HepG2 (cell line): ENCODE data around the gene DIP2C. TPM values are rescaled to one million over a fixed set of nuclear protein-coding genes. Genes with fewer than 3 reads are reported as not detected.

ENCODE experiments used
- MIER3 ChIP-seq: IDR thresholded peaks from 2 replicates; pipeline ENCODE4 v1.6.1; 2016; ENCODE audit warnings: missing compliant biosample characterization, borderline replicate concordance
- TAF1 ChIP-seq: sonication (generic); formaldehyde crosslinking; IDR thresholded peaks from 2 replicates; pipeline ENCODE4 v1.4.0; 2020; ENCODE audit warnings: missing genetic modification reagents
- ZNF101 ChIP-seq: sonication (generic); formaldehyde crosslinking; IDR thresholded peaks from 2 replicates; pipeline ENCODE4 v1.4.0; 2020; ENCODE audit warnings: mild to moderate bottlenecking, low read depth, missing genetic modification reagents, borderline replicate concordance
- polyA plus RNA-seq, 8 experiments: library from polyadenylated mRNA; depleted of rRNA in 3 of 8; stranded (reverse) in 7 of 8; unstranded in 1 of 8; fragments of >200 nt; fragmentation: Illumina TruSeq in 4 of 8; extraction: Trizol in 4 of 8; gene quantifications; 2 replicates each; pipeline versions ENCODE4 v1.2.1 to v1.2.3, GENCODE V29; 2011 to 2016; ENCODE audit warnings: low read depth in 4 of 8, missing spikeins in 1 of 8, mixed read lengths in 1 of 8; ENCODE audit not compliant: insufficient read depth in 1 of 8
- total RNA-seq, 5 experiments: library from RNA; depleted of rRNA; stranded (reverse); fragments of >200 nt; fragmentation: Illumina TruSeq; extraction: Trizol; gene quantifications; 2 replicates each; pipeline ENCODE4 v1.2.3, GENCODE V29; 2016; ENCODE audit warnings: low read depth in 1 of 5
- TF ChIP-seq, protein P1 (sequence below): sonication (generic); formaldehyde crosslinking; IDR thresholded peaks from 2 replicates; pipeline ENCODE4 v1.5.1; 2020; ENCODE audit warnings: mild to moderate bottlenecking, missing genetic modification reagents, moderate library complexity
- TF ChIP-seq, protein P2 (sequence below): sonication (generic); formaldehyde crosslinking; conservative IDR thresholded peaks from 2 replicates; pipeline ENCODE4 v1.8.1; 2023; ENCODE audit warnings: missing genetic modification reagents
- TF ChIP-seq, protein P3 (sequence below): sonication (generic); formaldehyde crosslinking; IDR thresholded peaks from 2 replicates; pipeline ENCODE4 v1.5.1; 2020; ENCODE audit warnings: mild to moderate bottlenecking, missing genetic modification reagents
- TF ChIP-seq, protein P4 (sequence below): sonication (generic); formaldehyde crosslinking; IDR thresholded peaks from 2 replicates; pipeline ENCODE4 v1.5.0; 2020; ENCODE audit warnings: missing genetic modification reagents, mild to moderate bottlenecking, borderline replicate concordance
- TF ChIP-seq, protein P5 (sequence below): sonication (generic); formaldehyde crosslinking; conservative IDR thresholded peaks from 2 replicates; pipeline ENCODE4 v1.4.0; 2020; ENCODE audit warnings: missing genetic modification reagents
- TF ChIP-seq, protein P6 (sequence below): sonication (generic); formaldehyde crosslinking; IDR thresholded peaks from 2 replicates; pipeline ENCODE4 v1.4.0; 2020; ENCODE audit warnings: mild to moderate bottlenecking, missing genetic modification reagents
- TF ChIP-seq, protein P7 (sequence below): IDR thresholded peaks from 2 replicates; pipeline ENCODE4 v1.6.1; 2016; ENCODE audit warnings: low read depth, missing genetic modification reagents, missing compliant biosample characterization

The DIP2C gene
- total and polyA plus RNA-seq, 2 of the 13 experiments (the other 11 are each of a cell fraction or from before 2014, with no cell fraction given), result 2.2 to 2.7 TPM

DNA sequence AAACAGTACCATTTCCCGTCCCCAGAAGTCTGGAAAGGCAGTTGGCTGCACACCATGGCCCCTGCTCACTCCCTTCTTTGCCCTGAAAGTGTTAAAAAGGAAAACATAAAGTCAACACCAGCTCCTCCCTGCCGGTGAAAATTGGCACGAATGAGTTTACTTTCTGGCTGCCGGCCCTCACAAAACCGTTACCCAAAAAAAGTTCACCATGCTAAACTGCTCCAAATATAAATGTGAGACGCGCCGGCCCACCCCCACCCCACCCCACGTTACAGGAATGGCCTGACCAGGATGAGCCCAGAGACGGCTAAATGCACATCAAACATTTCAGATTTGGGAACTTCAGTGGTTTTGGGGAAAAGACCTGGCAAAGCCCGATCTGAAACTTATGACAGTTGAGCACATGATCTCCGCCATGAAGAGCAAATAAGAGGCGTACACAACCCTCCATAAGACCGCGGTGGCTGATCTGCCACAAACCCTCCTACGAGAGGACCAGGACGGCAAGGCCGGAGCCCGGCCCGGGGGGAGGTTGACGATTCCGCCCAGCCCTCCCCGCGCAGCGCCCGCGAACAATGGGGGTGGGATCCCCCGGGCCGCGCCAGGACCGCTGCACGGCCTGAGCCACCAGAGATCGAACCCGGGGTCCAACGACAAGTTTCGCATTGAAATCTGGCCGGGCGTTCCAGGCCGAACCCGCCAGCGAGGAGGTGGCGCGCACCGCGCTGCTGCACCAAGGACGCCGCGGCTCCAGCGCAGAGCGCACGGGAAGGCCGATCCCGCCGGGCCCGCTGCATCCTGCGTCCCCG lies 952 bp downstream of the DIP2C start (continued):
- TF ChIP-seq, protein P1, sequence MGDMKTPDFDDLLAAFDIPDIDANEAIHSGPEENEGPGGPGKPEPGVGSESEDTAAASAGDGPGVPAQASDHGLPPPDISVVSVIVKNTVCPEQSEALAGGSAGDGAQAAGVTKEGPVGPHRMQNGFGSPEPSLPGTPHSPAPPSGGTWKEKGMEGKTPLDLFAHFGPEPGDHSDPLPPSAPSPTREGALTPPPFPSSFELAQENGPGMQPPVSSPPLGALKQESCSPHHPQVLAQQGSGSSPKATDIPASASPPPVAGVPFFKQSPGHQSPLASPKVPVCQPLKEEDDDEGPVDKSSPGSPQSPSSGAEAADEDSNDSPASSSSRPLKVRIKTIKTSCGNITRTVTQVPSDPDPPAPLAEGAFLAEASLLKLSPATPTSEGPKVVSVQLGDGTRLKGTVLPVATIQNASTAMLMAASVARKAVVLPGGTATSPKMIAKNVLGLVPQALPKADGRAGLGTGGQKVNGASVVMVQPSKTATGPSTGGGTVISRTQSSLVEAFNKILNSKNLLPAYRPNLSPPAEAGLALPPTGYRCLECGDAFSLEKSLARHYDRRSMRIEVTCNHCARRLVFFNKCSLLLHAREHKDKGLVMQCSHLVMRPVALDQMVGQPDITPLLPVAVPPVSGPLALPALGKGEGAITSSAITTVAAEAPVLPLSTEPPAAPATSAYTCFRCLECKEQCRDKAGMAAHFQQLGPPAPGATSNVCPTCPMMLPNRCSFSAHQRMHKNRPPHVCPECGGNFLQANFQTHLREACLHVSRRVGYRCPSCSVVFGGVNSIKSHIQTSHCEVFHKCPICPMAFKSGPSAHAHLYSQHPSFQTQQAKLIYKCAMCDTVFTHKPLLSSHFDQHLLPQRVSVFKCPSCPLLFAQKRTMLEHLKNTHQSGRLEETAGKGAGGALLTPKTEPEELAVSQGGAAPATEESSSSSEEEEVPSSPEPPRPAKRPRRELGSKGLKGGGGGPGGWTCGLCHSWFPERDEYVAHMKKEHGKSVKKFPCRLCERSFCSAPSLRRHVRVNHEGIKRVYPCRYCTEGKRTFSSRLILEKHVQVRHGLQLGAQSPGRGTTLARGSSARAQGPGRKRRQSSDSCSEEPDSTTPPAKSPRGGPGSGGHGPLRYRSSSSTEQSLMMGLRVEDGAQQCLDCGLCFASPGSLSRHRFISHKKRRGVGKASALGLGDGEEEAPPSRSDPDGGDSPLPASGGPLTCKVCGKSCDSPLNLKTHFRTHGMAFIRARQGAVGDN (CRISPR knock-in tag), result peak; percentile 77
- TF ChIP-seq MIER3 (CRISPR knock-in tag) (no peak), ZNF101 (CRISPR knock-in tag) (no peak), TAF1 (no peak)
- TF ChIP-seq, protein P2, sequence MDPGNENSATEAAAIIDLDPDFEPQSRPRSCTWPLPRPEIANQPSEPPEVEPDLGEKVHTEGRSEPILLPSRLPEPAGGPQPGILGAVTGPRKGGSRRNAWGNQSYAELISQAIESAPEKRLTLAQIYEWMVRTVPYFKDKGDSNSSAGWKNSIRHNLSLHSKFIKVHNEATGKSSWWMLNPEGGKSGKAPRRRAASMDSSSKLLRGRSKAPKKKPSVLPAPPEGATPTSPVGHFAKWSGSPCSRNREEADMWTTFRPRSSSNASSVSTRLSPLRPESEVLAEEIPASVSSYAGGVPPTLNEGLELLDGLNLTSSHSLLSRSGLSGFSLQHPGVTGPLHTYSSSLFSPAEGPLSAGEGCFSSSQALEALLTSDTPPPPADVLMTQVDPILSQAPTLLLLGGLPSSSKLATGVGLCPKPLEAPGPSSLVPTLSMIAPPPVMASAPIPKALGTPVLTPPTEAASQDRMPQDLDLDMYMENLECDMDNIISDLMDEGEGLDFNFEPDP (CRISPR knock-in tag), result no peak
- TF ChIP-seq, protein P3, sequence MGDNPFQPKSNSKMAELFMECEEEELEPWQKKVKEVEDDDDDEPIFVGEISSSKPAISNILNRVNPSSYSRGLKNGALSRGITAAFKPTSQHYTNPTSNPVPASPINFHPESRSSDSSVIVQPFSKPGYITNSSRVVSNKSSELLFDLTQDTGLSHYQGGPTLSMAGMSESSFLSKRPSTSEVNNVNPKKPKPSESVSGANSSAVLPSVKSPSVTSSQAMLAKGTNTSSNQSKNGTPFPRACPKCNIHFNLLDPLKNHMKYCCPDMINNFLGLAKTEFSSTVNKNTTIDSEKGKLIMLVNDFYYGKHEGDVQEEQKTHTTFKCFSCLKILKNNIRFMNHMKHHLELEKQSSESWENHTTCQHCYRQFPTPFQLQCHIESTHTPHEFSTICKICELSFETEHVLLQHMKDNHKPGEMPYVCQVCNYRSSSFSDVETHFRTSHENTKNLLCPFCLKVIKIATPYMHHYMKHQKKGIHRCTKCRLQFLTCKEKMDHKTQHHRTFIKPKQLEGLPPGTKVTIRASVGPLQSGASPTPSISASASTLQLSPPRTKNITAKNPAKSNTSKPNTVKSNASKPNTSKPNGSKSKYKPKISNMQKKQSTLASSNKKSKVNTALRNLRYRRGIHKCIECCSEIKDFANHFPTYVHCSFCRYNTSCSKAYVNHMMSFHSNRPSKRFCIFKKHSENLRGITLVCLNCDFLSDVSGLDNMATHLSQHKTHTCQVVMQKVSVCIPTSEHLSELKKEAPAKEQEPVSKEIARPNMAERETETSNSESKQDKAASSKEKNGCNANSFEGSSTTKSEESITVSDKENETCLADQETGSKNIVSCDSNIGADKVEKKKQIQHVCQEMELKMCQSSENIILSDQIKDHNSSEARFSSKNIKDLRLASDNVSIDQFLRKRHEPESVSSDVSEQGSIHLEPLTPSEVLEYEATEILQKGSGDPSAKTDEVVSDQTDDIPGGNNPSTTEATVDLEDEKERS (CRISPR knock-in tag), result no peak
- TF ChIP-seq, protein P4, sequence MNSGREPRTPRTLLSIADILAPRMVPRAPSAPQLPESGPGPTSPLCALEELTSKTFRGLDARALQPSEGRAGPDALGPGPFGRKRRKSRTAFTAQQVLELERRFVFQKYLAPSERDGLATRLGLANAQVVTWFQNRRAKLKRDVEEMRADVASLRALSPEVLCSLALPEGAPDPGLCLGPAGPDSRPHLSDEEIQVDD (CRISPR knock-in tag), result 0 out of 2 replicates have a peak, but pooled peaks have one; percentile 33
- TF ChIP-seq, protein P5, sequence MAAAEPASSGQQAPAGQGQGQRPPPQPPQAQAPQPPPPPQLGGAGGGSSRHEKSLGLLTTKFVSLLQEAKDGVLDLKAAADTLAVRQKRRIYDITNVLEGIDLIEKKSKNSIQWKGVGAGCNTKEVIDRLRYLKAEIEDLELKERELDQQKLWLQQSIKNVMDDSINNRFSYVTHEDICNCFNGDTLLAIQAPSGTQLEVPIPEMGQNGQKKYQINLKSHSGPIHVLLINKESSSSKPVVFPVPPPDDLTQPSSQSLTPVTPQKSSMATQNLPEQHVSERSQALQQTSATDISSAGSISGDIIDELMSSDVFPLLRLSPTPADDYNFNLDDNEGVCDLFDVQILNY, result no peak
- TF ChIP-seq, protein P6, sequence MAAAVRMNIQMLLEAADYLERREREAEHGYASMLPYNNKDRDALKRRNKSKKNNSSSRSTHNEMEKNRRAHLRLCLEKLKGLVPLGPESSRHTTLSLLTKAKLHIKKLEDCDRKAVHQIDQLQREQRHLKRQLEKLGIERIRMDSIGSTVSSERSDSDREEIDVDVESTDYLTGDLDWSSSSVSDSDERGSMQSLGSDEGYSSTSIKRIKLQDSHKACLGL (CRISPR knock-in tag), result peak; percentile 62; the same call in 1 of the 2 replicates
- TF ChIP-seq, protein P7, sequence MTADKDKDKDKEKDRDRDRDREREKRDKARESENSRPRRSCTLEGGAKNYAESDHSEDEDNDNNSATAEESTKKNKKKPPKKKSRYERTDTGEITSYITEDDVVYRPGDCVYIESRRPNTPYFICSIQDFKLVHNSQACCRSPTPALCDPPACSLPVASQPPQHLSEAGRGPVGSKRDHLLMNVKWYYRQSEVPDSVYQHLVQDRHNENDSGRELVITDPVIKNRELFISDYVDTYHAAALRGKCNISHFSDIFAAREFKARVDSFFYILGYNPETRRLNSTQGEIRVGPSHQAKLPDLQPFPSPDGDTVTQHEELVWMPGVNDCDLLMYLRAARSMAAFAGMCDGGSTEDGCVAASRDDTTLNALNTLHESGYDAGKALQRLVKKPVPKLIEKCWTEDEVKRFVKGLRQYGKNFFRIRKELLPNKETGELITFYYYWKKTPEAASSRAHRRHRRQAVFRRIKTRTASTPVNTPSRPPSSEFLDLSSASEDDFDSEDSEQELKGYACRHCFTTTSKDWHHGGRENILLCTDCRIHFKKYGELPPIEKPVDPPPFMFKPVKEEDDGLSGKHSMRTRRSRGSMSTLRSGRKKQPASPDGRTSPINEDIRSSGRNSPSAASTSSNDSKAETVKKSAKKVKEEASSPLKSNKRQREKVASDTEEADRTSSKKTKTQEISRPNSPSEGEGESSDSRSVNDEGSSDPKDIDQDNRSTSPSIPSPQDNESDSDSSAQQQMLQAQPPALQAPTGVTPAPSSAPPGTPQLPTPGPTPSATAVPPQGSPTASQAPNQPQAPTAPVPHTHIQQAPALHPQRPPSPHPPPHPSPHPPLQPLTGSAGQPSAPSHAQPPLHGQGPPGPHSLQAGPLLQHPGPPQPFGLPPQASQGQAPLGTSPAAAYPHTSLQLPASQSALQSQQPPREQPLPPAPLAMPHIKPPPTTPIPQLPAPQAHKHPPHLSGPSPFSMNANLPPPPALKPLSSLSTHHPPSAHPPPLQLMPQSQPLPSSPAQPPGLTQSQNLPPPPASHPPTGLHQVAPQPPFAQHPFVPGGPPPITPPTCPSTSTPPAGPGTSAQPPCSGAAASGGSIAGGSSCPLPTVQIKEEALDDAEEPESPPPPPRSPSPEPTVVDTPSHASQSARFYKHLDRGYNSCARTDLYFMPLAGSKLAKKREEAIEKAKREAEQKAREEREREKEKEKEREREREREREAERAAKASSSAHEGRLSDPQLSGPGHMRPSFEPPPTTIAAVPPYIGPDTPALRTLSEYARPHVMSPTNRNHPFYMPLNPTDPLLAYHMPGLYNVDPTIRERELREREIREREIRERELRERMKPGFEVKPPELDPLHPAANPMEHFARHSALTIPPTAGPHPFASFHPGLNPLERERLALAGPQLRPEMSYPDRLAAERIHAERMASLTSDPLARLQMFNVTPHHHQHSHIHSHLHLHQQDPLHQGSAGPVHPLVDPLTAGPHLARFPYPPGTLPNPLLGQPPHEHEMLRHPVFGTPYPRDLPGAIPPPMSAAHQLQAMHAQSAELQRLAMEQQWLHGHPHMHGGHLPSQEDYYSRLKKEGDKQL (CRISPR knock-in tag), result no peak
